ENCODE results near the gene RNF225.

- TF ChIP-seq EZH2 (IDR thresholded peaks at IDR 0.05; ENCODE audit: borderline replicate concordance), result no peak
- TF ChIP-seq CTCF (IDR thresholded peaks at IDR 0.05; ENCODE audit: poor library complexity), result no peak
- no peak for TF ChIP-seq EZH2phosphoT487 (IDR thresholded peaks at IDR 0.05; ENCODE audit: low read depth, severe bottlenecking, unreplicated experiment)
These were observed 4.4 kb downstream of the RNF225 start for GRCh38 chr19:58399903-58400302.

Measured in hepatocyte (in vitro differentiated cells).